HG03175 (cell line): Measurements from ENCODE around the gene TAGLN3.

Source experiments
- ATAC-seq: cut with Tn5 transposase; IDR thresholded peaks from one replicate; pipeline ENCODE4 v1.9.1; 2021; ENCODE audit warnings: mild to moderate bottlenecking, moderate library complexity; ENCODE audit not compliant: unreplicated experiment

The TAGLN3 gene

GRCh38 chr3:112043621-112044201, 45.0 kb downstream of the TAGLN3 start:
- peak; percentile 85 for ATAC-seq

- no peak for ATAC-seq
Measured at GRCh38 chr3:112046599-112046998, 47.9 kb downstream of the TAGLN3 start.

GRCh38 chr3:112047264-112047663, 48.5 kb downstream of the TAGLN3 start:
- ATAC-seq: no peak

GRCh38 chr3:112048911-112049310, 50.2 kb downstream of the TAGLN3 start:
- ATAC-seq: no peak

- no peak for ATAC-seq
Measured at GRCh38 chr3:112053229-112053628, 54.5 kb downstream of the TAGLN3 start.

- ATAC-seq: no peak
Measured at GRCh38 chr3:112056451-112056929, 57.8 kb downstream of the TAGLN3 start.

- ATAC-seq: no peak
Measured at GRCh38 chr3:112059497-112059896, 60.8 kb downstream of the TAGLN3 start.

GRCh38 chr3:112061152-112061551, 62.4 kb downstream of the TAGLN3 start:
- ATAC-seq: no peak
